ENCODE measurements around the gene GORASP1.
A peak's percentile ranks its signal among the peaks of the same experiment; 100 is the strongest.

Gene GORASP1

GRCh38 chr3:39144095-39144747 lies 36.8 kb upstream of the GORASP1 start:
- H3K27ac ChIP-seq = peak overlapping the region; percentile 81; the same call in 1 of the 2 replicates
- TF ChIP-seq CTCF (conservative IDR thresholded peaks at IDR 0.05) (no peak), ZFX (IDR thresholded peaks at IDR 0.05) (no peak)

GRCh38 chr3:39143051-39143885 lies 35.8 kb upstream of the GORASP1 start:
- no peak for TF ChIP-seq CTCF (conservative IDR thresholded peaks at IDR 0.05)
- no peak for TF ChIP-seq ZFX (IDR thresholded peaks at IDR 0.05)
- H3K27ac ChIP-seq = peak overlapping the region; percentile 81

GRCh38 chr3:39142067-39142466 lies 34.6 kb upstream of the GORASP1 start:
- TF ChIP-seq CTCF (conservative IDR thresholded peaks at IDR 0.05) (no peak), ZFX (IDR thresholded peaks at IDR 0.05) (peak; percentile 42; the same call in 1 of the 2 replicates)
- H3K27ac ChIP-seq = peak overlapping the region; percentile 81

GRCh38 chr3:39141171-39141995 lies 34.0 kb upstream of the GORASP1 start:
- H3K27ac ChIP-seq = peak overlapping the region; percentile 81
- TF ChIP-seq CTCF (conservative IDR thresholded peaks at IDR 0.05) = no peak
- TF ChIP-seq ZFX (IDR thresholded peaks at IDR 0.05) = no peak

GRCh38 chr3:39140341-39140971 lies 33.0 kb upstream of the GORASP1 start:
- peak overlapping the region; percentile 81 for H3K27ac ChIP-seq
- TF ChIP-seq CTCF (conservative IDR thresholded peaks at IDR 0.05) (no peak), ZFX (IDR thresholded peaks at IDR 0.05) (no peak)

- no peak overlapping the region for H3K27ac ChIP-seq
- TF ChIP-seq ZFX (IDR thresholded peaks at IDR 0.05) = no peak
- TF ChIP-seq CTCF (conservative IDR thresholded peaks at IDR 0.05) = no peak
Observed at GRCh38 chr3:39139442-39139841, 32.0 kb upstream of the GORASP1 start.

Measured in C4-2B (cell line).